ENCODE data around the gene TMPRSS13.
"Not testable (repeated sequence)": the region's sequence is repeated elsewhere in the genome, so short reads cannot be mapped to it uniquely, and the experiment has no call there.

- TF ChIP-seq CTCF (IDR thresholded peaks at IDR 0.05 in 2 of 3, conservative IDR thresholded peaks at IDR 0.05 in 1 of 3; ENCODE audit: insufficient read depth in 2 of 3, low read depth in 1 of 3, low read length in 3 of 3); ZNF143 (CRISPR knock-in tag; IDR thresholded peaks at IDR 0.05); SAP30 (IDR thresholded peaks at IDR 0.05; ENCODE audit: borderline replicate concordance, insufficient read depth, low read depth, low read length, poor library complexity, severe bottlenecking): not testable (repeated sequence)
These were observed 63.7 kb downstream of the TMPRSS13 start for GRCh38 chr11:117865546-117865945.

Measured in K562 (cell line).